Activated CD8-positive, alpha-beta T cell treated with anti-CD3 and anti-CD28 coated beads for 36 hours (primary cell): ENCODE measurements around the gene RASL10B. TPM values are rescaled to one million over a fixed set of nuclear protein-coding genes. Genes with fewer than 3 reads are reported as not detected.
A peak's percentile ranks its signal among the peaks of the same experiment; 100 is the strongest.
"Not testable (repeated sequence)": the region's sequence is repeated elsewhere in the genome, so short reads cannot be mapped to it uniquely, and the experiment has no call there.

Experiments
- ATAC-seq: fragments of 200-7000 bp; cut with Tn5 transposase; one replicate; pipeline ENCODE4 v1.10.0; 2021; ENCODE audit warnings: mild to moderate bottlenecking, moderate library complexity
- CTCF ChIA-PET: fragments of 350-600 bp; sonication (Branson Sonifier 250); formaldehyde crosslinking; loops from one replicate; lab custom pipeline; 2021; ENCODE audit warnings: antibody characterized with exemption; lab: Charles Lee
- POLR2A ChIA-PET: fragments of 350-600 bp; sonication (Branson Sonifier 250); formaldehyde crosslinking; loops from one replicate; lab custom pipeline; 2021; ENCODE audit warnings: antibody characterized with exemption; lab: Charles Lee
- DNase-seq: peaks from one replicate; pipeline ENCODE4 v3.0.0-alpha.2; 2020
- H3K27ac Mint-ChIP-seq: one replicate; pipeline ENCODE4 v1.8.0; 2021; ENCODE audit warnings: mild to moderate bottlenecking, mixed read lengths
- H3K27me3 Mint-ChIP-seq: one replicate; pipeline ENCODE4 v1.8.0; 2021; ENCODE audit warnings: mixed read lengths
- H3K36me3 Mint-ChIP-seq: one replicate; pipeline ENCODE4 v1.8.0; 2021; ENCODE audit warnings: low read depth, mixed read lengths
- H3K4me1 Mint-ChIP-seq: one replicate; pipeline ENCODE4 v1.8.0; 2021; ENCODE audit warnings: low read depth, mixed read lengths
- H3K4me3 Mint-ChIP-seq: one replicate; pipeline ENCODE4 v1.8.0; 2021; ENCODE audit warnings: mild to moderate bottlenecking, moderate library complexity, mixed read lengths
- H3K9me3 Mint-ChIP-seq: one replicate; pipeline ENCODE4 v1.8.0; 2021; ENCODE audit warnings: mixed read lengths
- CTCF ChIP-seq: fragments of 200-600 bp; IDR thresholded peaks from one replicate; pipeline ENCODE4 v1.8.0; 2022; ENCODE audit warnings: antibody characterized with exemption, mild to moderate bottlenecking
- intact Hi-C: fragments of 100-400 bp; cut with micrococcal nuclease; formaldehyde crosslinking; loops from one replicate; pipeline ENCODE4 v1.10.0; 2022
- total RNA-seq, 2 experiments: library from RNA; stranded (reverse); gene quantifications; one replicate each; pipeline ENCODE4 v1.2.3, GENCODE V29; 2021

Gene RASL10B
- total RNA-seq, 2 experiments from 2014 or later = 1.9 to 2.3 TPM

- ATAC-seq = peak; percentile 19
- Mint-ChIP-seq H3K4me1 (peaks cover 33% of the 10 kb centered on the region), H3K9me3 (no peaks in the 10 kb centered on the region)
These were observed 18.3 kb downstream of the RASL10B start for GRCh38 chr17:35749560-35750412.

GRCh38 chr17:35750526-35751395, 19.3 kb downstream of the RASL10B start:
- peaks cover 33% of the 10 kb centered on the region for H3K4me1 Mint-ChIP-seq
- H3K9me3 Mint-ChIP-seq = no peaks in the 10 kb centered on the region
- POLR2A ChIA-PET = interaction anchor here (0.8 kb wide), 1 partner anchor 212 kb away, joined by 3 read pairs; no protein-coding TSS in a partner anchor
- TF ChIP-seq CTCF = no peak
- H3K27me3 Mint-ChIP-seq = peaks cover 36% of the 10 kb centered on the region
- intact Hi-C loops = no loop called here
- H3K4me3 Mint-ChIP-seq = peak overlapping the region; percentile 61
- H3K27ac Mint-ChIP-seq = peak overlapping the region; percentile 36
- no peak for DNase-seq
- no peak for ATAC-seq
- no peaks in the 10 kb centered on the region for H3K36me3 Mint-ChIP-seq
- CTCF ChIA-PET = interaction anchor here (0.9 to 7.4 kb wide), 5 partner anchors 15 to 196 kb away, joined by 3 to 121 read pairs (median 3); no protein-coding TSS in a partner anchor

More at GRCh38 chr17:35749560-35750412, 18.3 kb downstream of the RASL10B start:
- ChIA-PET CTCF (interaction anchor here (0.9 to 7.4 kb wide), 8 partner anchors 10 to 195 kb away, joined by 3 to 121 read pairs (median 4); no protein-coding TSS in a partner anchor), POLR2A (interaction anchor here (0.6 to 1.2 kb wide), 5 partner anchors 15 to 823 kb away, joined by 3 to 5 read pairs (median 3); partner anchors contain the start of gene SLFN12L)
- Mint-ChIP-seq H3K4me3 (peak overlapping the region; percentile 61), H3K27me3 (peaks cover 36% of the 10 kb centered on the region), H3K36me3 (no peaks in the 10 kb centered on the region), H3K27ac (no peak overlapping the region)
- intact Hi-C loops = loop anchor here (5.0 to 10.0 kb wide), 2 partner anchors 137 to 575 kb away; no protein-coding TSS in a partner anchor
- DNase-seq = peak; percentile 65
- no peak for TF ChIP-seq CTCF

- Mint-ChIP-seq H3K4me1 (peaks cover 33% of the 10 kb centered on the region), H3K27me3 (peaks cover 36% of the 10 kb centered on the region)
- ATAC-seq, DNase-seq, intact Hi-C loops, H3K4me3 Mint-ChIP-seq, H3K9me3 Mint-ChIP-seq, H3K27ac Mint-ChIP-seq, POLR2A ChIA-PET, H3K36me3 Mint-ChIP-seq: not testable (repeated sequence)
- CTCF ChIA-PET = interaction anchor here (1.3 to 7.4 kb wide), 2 partner anchors 14 to 138 kb away, joined by 3 to 80 read pairs; no protein-coding TSS in a partner anchor
These were observed 20.1 kb downstream of the RASL10B start for GRCh38 chr17:35751541-35751940.

GRCh38 chr17:35752471-35752870, 21.0 kb downstream of the RASL10B start:
- Mint-ChIP-seq H3K36me3 (no peaks in the 10 kb centered on the region), H3K4me1 (peaks cover 31% of the 10 kb centered on the region), H3K9me3 (no peaks in the 10 kb centered on the region), H3K27me3 (peaks cover 34% of the 10 kb centered on the region), H3K4me3 (no peak overlapping the region), H3K27ac (no peak overlapping the region)
- DNase-seq (no peak), ATAC-seq (no peak)
- ChIA-PET POLR2A (no interaction called here), CTCF (interaction anchor here (1.3 to 7.4 kb wide), 2 partner anchors 13 to 139 kb away, joined by 3 to 80 read pairs; no protein-coding TSS in a partner anchor)
- intact Hi-C loops = no loop called here
- no peak for TF ChIP-seq CTCF
